ENCODE results near the gene HADHB.

The HADHB gene

DNA sequence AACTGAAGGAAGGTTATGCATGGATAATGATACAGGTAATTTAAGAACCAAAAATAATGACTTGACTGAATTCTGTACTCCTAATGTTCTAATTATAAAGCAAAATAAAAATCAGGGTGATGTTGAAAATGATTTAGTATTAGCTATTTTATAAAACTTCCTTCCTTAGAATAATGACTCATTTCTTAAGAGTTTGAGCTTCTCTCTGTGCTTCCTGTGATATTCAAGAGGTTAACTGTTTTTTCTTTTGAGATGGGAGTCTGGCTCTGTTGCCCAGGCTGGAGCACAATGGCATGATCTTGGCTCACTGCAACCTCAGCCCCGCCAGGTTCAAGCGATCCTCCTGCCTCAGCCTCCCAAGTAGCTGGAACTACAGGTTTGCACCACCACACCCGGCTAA, 15.1 kb upstream of the HADHB start:
- TF ChIP-seq, protein P1, sequence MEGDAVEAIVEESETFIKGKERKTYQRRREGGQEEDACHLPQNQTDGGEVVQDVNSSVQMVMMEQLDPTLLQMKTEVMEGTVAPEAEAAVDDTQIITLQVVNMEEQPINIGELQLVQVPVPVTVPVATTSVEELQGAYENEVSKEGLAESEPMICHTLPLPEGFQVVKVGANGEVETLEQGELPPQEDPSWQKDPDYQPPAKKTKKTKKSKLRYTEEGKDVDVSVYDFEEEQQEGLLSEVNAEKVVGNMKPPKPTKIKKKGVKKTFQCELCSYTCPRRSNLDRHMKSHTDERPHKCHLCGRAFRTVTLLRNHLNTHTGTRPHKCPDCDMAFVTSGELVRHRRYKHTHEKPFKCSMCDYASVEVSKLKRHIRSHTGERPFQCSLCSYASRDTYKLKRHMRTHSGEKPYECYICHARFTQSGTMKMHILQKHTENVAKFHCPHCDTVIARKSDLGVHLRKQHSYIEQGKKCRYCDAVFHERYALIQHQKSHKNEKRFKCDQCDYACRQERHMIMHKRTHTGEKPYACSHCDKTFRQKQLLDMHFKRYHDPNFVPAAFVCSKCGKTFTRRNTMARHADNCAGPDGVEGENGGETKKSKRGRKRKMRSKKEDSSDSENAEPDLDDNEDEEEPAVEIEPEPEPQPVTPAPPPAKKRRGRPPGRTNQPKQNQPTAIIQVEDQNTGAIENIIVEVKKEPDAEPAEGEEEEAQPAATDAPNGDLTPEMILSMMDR (IDR thresholded peaks at IDR 0.05; ENCODE audit: extremely low read depth, missing control alignments) = no peak
- DNase-seq (ENCODE audit: low spot score) = no peak

GRCh38 chr2:26230806-26231205, 13.9 kb upstream of the HADHB start:
- TF ChIP-seq, protein P1 (IDR thresholded peaks at IDR 0.05; ENCODE audit: extremely low read depth, missing control alignments) = no peak

DNA sequence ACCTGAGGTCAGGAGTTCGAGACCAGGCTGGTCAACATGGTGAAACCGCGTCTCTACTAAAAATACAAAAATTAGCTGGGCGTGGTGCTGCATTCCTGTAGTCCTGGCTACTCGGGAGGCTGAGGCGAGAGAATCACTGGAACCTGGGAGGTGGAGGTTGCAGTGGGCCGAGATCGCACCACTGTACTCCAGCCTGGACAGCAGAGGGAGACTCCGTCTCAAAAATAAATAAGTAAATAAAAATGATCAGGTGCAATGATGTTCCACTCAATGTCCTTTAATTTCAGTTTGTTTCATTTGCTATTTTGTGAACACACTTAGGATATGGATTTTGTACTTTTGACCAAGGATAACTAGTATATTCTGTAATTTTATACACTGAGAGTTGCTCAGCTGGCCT, 9.7 kb upstream of the HADHB start:
- TF ChIP-seq, protein P1 (IDR thresholded peaks at IDR 0.05; ENCODE audit: extremely low read depth, missing control alignments) = no peak
- DNase-seq (ENCODE audit: low spot score) = no peak

More at GRCh38 chr2:26230806-26231205, 13.9 kb upstream of the HADHB start:
- no peak for DNase-seq (ENCODE audit: low spot score)

GRCh38 chr2:26237868-26238267, 6.9 kb upstream of the HADHB start:
- TF ChIP-seq, protein P1 (IDR thresholded peaks at IDR 0.05; ENCODE audit: extremely low read depth, missing control alignments) = no peak
- DNase-seq (ENCODE audit: low spot score) = no peak

- DNase-seq (ENCODE audit: low spot score) = no peak
- TF ChIP-seq, protein P1 (IDR thresholded peaks at IDR 0.05; ENCODE audit: extremely low read depth, missing control alignments) = no peak
These were observed 6.3 kb upstream of the HADHB start for GRCh38 chr2:26238311-26238958.

DNA sequence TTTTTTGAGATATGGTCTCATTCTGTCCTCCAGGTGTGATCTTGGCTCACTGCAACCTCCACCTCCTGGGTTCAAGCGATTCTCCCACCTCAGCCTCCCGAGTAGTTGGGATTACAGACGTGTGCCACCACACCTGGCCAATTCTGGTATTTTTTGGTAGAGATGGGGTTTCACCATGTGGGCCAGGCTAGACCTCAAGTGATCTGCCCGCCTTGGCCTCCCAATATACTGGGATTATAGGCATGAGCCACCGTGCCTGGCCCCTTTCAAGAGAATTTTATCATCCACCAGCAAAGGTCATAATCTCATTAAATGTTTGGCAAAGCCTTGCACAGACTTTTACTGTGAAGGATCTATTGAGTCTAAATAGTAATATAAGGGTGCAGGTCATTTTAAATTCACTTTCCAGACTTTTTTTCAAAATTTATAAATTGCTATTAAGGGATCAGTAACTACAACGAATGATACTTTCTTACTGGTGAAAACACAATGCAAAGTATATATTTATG, 2.8 kb upstream of the HADHB start:
- TF ChIP-seq, protein P1 (IDR thresholded peaks at IDR 0.05; ENCODE audit: extremely low read depth, missing control alignments) = no peak
- no peak for DNase-seq (ENCODE audit: low spot score)

DNA sequence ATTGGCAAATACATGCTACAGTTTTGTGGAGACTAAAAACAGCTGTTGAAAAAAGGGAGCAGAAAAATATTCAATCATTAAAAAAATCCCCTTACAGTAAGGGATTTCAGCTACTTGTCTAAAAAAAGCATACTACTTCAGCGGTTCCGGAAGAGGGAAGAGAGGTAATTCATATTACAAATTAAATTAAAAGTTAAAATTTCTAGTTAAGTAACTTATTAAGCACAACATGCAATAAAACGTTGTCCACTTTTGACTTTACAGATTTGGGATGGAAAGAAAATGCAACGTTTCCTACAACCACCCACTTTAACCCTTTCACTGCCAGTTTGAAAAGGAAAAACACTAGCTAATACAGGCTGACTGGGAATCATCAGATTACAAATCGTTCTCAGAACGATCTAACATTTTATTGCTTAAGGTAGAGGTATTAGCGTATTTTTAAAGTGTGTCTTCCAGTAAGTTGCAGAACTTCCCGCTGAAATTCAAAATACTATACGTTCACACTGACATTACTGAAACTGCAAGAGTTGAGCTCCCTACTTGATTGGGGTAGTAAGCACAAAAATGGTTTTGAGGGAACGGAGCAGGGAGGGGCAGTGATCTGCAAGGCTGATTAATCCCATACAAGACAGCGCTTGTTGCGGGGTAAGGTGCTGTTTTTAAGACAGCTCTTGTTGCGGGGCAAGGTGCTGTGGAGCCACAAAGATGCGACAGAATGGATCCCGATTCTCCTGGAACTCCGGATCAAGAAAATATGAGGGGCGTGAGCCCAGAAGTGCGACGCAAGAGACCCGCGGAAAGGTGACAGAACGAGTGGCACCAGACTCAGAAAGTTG, 1.1 kb upstream of the HADHB start:
- peak; percentile 4 for DNase-seq (ENCODE audit: low spot score)
- TF ChIP-seq, protein P1 (IDR thresholded peaks at IDR 0.05; ENCODE audit: extremely low read depth, missing control alignments) = no peak

Data from GM20000 (cell line).